Stimulated activated CD4-positive, alpha-beta T cell treated with anti-CD3 and anti-CD28 coated beads, Interleukin-12 subunit alpha, Interleukin-12 subunit beta, amount 100 ng/mL, for 4 hours (primary cell): Measurements from ENCODE around the gene GALNT16.

ENCODE experiments used
- DNase-seq: peaks from one replicate; pipeline ENCODE4 v3.0.0-alpha.2; 2020

The GALNT16 gene

DNA sequence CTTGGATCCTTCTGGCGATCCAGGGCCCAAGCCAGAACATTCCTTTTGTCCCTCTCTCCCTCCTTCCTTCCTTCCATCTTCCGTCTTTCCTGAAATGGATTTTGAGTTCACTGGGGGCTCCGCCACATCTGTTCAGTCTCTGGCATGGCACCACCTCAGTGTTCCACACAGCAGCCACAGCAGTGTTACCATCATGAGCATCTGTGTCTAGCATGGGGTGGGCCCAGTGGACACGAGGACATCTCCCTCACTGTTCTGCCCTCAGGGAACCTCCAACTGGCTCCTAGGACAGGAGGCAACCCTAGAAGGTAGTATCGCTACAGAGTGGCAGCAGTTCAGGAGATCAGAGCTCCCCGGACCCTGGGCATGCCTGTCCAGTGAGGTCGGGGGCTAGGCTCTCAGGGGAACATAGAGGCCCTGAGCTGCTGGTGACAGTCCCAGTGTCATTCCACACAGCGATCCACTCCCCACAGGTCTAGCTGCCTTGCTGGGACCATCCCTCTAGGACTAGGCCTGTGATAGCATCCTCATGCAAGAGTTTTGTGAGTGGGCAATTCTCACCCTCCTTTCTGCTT is 59.0 kb downstream of the GALNT16 start:
- no peak for DNase-seq

DNA sequence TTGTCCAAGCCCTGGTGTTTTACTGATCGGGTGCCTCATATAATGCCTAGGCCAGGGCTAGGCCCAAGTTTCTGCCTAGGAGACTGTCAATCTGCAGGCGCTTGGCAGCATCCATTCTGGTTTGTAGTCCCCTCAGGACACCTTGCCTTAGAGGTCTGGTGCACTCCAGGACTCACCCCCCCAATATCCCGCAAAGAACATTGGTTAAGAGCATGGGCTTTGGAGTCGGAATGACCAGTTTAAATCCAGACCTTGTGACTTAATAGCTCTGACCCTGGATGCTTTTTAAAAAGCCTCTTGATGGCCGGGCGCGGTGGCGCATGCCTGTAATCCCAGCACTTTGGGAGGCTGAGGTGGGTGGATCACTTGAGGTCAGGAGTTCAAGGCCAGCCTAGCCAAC is 60.0 kb downstream of the GALNT16 start:
- no peak for DNase-seq

DNA sequence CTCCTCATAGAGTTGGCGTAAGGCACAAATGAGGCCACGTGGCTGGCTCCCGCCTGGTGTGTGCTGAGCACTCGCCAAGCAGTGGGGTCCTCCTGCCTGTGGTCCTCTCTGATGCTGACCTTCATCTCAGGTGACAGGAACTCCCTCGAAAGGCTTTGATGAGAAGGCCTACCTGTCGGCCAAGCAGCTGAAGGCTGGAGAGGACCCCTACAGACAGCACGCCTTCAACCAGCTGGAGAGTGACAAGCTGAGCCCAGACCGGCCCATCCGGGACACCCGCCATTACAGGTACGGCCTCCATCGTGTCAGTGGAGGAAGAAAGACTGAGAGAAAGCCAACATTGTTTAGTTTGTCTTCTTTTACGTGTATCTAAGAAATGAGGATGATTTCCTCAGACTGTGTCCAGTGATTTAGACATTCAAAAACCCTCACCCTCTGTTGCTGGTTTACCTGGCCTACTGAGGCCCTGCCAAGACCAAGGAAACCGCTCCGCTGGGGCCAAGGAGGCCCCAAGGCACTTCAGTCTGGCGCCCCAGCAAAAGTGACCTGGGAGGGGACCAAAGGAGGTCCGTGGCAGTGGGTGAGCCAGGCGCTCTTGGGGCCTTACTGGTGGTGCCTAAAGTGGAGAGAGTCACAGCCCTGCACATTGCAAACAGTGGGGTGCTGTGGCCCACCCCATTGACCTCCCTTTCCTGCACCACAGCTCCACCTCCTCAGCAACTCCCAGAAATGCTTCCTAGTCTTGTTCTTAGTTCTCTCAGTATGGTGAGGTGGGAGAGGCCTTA is 60.8 kb downstream of the GALNT16 start:
- DNase-seq: no peak

DNA sequence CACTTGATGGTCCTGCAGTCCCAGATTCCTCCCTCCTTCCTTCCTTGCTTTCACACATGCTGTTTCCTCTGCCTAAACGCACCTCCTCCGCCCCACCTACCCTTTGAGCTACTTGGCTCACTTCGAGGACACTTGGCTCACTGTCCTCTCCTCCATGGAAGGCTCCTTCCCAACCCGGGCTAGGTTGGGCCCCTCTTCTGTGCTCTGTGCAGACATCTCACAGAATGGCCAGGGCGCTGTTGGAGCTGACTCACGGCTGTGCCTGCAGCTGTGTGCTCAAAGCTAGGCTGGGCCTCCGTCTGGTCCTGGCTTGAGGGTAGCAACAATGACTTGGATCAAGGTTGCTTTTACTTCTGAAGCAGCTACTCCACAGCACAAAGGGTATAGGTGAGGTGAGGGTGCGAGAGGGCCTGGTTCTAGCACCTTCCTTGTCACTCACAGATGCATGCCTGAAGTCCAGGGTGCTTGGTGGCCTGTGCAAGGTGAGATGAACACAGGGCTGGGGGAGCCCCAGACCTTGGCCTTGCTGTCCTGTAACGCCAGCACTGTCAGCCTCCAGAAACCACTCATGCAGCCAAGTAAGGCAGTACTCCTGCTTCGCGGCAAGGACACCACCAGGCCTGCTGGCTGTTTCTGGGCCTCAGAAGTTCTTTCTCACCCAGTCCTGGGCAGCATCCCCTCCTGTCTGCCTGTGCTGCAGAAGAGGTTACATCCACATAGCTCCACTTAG is 61.8 kb downstream of the GALNT16 start:
- DNase-seq: no peak

DNA sequence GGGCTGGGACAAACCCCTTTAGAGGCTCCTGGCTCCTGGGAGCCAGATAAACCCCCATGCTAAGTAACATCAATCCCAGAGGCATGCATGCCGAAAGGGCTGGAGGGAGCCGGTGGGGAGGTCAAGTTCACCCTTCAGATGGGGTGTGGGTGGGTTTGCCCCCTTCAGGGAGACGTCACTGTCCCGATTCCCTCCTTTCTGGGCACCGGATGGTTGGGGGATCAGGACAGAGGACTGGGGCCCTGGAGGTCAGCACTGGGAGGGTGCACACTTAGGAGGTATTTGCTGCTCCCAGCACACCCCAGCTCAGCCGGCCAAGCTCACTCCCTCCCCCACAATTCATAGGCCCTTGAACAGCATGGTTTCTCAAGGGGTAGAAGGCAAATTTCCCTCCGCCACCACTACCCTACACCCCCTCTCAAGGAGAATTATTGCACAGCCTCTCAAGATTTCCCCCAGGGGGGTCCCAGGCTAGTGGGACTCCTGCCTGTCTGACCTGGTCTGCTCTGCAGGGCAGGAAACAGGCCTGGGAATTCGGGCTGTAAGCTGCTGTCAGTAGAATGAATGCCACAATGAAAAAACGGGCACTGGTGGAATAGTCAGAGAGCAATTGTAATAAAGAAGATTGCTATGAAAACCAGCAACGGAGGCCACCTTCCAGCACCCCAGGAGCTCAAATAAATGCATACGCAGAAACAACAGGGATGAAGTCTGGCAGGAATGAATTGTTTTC is 63.5 kb downstream of the GALNT16 start:
- DNase-seq: no peak

DNA sequence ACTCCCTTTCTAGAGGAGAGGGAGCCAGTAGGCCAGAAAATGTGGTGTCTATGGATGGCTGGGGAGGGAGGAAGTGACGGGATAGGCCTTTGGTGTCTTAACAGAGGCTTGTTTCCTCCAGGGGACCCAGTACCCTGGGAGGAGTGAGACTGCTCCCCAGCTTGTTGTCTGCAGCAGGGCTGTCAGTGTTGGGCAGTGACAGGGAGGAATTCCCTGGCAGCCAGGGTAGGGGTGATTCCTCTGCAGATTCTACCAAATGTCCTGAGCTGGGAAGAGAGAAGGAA is 64.0 kb downstream of the GALNT16 start:
- no peak for DNase-seq

DNA sequence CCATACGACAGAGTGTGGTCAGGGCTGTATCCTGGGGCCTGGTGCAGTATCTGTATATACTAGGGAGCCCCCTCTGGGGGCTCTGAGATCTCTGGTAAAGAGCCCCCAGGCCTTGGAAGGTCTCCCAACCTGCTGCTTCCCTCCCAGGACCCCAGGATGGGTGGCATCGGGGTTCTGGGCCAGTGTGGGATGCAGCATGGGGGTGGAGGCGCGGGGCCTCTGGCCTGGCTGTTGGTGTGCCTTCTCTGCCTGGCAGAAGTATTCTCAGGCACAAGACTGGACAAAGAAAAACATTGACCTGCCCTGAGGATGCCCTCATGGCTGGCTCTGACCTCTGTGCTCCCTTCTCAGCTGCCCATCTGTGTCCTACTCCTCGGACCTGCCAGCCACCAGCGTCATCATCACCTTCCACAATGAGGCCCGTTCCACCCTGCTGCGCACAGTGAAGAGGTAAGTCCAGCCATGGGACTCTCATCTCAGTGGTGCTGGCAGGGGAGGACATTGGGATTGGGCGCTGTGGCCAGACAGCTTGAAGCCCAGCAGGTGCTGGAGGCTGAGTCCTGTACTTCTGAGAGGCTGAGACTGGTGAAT is 64.5 kb downstream of the GALNT16 start:
- DNase-seq: no peak

DNA sequence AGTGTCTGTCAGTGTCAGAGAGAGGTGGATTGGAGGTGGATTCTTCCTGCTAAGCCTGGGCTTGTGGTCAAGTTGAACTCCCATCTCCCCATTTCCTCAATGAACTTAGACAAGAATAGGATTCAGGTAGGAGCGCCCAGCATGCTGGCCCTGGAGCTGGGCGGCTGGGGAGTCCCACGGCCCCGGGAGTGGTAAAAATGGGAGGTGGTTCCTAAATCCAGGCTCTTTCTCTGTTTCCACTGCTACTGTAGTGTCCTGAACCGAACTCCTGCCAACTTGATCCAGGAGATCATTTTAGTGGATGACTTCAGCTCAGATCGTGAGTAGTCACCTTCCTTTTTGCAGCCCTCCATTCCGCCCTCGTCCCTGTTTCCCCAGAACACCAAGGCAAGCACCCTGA is 65.1 kb downstream of the GALNT16 start:
- no peak for DNase-seq

DNA sequence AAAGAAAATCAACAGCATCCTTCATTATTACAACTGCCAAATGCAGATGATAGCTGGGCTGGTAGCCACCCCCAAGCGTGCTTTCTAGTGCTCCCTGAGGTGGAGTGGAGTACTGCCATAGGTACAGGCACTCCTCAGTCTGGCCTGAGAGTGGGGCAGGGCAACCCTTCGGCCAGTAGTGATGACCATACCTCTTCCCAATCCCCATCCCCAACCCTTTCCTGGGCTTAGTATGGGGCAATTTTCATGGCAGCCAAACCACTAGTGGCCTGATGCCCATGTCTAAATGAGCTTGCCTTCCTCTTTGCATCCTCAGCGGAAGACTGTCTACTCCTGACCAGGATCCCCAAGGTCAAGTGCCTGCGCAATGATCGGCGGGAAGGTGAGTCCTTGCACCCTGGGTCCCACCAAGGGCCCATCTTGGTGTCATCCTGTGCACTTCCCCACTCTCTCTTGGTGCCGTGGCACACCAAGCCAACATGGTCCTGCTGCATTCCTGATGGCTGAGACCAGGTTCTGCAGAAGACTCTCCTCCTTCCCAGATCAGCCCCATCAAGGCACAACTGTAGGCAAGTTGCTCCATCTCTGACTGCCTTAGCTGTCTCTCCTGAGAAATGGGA is 65.8 kb downstream of the GALNT16 start:
- no peak for DNase-seq

DNA sequence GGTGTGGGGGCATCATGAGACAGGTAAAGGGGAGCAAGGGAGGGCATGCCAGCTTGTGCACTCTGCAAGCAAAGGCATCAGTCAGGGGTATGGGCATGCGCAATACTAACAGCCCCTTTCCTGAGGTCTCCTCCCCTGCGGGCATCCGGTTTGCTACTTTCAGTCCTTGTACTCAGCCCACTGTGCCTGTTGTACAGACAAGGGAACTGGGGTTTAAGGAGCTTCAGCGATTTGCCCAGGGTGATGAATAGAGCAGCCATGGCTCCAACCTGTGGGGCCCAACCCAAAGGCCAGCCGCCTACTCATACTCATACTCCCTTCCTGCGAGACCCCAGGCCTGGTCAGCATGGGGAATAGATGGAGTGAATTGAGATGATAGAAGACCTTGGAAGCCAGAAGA is 66.7 kb downstream of the GALNT16 start:
- no peak for DNase-seq

DNA sequence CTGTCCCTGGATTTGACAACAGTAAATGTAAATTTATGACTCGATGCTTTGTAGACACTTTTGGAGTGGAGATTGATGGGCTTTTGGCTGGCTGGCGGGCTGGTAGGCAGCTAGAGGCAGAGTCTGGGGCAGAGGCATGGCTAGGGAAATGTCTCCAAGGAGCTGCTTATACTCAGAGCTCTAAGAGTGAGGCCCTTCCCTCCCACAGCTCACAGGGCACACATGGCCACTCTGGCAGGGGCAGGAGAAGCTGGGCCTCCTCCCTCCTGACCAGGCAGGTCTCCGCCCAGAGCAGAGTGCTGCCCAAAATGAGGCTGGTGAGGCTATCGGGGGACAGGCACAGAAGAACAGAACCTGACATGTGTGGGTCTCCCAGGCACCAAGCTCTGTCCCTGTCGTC is 67.5 kb downstream of the GALNT16 start:
- DNase-seq: no peak

DNA sequence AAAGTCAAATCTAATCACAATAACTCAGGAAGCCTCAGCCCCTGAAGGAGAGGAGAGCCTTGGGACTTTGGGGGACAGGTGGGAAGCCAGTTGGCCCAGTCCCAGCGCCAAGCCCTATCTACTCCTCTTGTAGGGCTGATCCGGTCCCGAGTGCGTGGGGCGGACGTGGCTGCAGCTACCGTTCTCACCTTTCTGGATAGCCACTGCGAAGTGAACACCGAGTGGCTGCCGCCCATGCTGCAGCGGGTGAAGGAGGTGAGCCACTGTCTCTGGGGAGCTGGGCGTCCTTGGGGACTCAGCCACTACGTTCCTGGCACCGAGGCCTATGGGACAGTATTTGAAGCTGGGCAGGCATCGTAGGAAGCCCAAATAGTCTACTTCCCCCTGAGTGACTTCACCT is 68.4 kb downstream of the GALNT16 start:
- DNase-seq: no peak

DNA sequence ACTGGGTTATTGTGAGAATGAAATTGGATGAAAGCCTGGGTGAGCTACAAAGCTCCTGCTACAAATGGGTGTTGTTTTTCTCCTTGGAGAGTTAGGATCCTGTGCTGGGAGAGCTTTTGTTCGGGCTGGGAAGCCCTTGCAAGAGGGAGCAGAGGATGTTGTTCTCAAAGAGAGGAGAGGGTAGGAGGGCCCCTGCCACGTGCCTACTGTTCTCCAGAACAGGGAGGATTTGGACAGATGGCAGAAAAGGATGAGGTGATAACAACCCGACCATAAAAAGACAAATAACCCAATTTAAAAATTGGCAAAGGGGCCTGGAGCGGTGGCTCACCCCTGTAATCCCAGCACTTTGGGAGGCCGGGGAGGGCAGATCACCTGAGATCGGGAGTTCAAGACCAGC is 68.8 kb downstream of the GALNT16 start:
- no peak for DNase-seq

DNA sequence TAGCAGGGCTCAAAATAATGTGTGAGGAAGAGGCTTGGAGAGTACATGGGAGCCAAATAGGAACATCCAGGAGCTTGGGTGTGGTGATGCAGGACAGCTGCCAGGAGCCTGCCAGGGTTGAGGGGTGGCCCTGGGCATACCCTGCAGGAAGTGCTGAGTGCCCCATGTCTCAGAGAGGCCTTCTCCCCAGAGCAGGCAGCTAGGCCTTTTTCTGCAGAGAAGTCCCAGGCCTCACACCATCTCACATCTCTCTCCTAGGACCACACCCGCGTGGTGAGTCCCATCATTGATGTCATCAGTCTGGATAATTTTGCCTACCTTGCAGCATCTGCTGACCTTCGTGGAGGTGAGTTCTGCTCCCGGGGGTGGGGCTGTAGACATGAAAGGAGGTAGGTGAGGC is 71.2 kb downstream of the GALNT16 start:
- no peak for DNase-seq

DNA sequence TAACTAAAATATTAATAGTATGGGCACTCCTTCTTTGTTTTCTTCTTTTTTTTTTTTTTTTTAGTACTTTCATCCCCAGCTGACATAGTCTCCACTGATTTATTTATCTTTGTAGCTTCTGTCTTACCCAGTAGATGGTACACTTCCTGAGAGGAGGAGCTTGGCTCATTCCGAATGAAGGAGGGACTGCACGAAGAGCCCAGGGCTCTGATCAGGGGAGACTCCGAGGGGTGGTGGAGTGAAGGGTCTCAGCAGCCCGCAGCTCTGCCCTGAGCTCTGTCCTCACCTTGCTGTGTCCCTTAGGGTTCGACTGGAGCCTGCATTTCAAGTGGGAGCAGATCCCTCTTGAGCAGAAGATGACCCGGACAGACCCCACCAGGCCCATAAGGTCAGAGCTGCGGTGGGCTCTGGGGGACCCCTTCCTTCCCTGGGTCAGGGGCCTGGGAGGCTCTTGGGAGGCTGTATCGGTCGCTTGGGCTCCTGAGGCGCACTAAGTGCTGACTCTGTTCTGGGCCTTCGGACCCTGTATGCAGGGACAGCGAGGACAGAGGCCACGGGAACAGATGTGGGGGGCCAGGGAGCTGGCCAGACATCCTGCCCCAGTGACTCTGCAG is 72.9 kb downstream of the GALNT16 start:
- DNase-seq: no peak

DNA sequence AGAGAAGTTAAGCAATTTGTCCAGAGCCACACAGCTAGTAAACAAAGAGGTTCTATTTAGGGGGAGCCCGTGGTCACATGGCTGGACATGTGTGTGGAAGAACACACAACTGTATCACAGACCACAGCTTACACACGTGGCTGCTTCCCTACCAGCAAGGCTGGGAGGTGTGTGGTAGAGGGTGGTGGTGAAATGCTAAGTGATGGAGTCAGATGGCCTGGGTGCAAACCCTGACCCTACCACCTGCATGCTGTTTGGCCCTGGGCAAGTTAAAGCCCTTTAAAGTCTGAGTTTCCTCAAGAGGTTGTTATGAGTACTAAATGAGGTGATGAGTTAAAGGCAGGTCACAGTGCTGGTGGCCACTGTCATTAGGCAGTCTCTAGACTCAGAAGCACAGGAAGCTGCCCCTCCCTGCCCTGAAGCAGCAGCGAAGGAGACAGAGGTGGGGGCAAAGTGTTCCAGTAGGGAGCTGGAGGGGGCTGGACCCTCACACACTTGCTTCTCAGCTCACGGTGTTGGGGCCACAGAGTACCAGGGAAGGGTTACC is 73.9 kb downstream of the GALNT16 start:
- DNase-seq: no peak

DNA sequence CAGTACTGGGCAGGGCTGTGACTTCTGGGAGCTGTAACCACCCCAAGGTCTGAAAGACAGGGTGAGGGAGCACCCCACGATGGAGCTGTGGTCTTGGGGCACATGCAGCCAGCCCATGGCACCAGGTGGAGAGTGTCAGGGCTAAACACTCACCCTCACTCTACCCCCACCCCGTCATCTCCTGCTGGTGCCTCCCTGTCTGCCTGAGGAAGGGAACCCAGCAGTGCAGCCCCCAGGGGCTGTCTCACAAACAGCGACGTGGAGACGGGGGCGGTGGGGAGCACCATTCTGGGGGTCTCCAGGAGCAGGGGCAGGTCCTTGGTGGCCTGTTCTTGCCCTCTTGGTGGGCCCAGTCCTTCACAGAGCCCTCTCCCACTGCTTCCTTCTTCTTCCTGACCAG is 74.6 kb downstream of the GALNT16 start:
- no peak for DNase-seq

DNA sequence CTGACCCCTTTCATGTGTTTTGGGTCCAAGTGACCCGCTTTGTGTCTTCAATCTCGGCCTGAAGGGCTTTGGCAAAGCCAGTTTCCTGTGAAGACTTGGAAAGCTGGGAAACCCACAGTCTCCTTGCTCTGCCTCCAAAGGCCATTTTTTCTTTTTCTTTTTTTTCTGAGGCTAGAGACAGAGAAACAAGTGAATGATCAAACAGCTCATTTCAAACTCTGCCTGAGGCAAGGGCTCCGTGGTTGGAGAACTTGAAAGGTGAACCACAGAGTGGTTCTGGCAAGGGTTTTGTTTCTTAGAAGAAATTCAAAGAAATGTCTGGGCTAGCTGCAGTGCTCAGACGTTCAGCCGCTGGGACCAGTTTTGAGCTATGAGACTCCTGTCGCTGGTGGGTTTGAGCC is 75.4 kb downstream of the GALNT16 start:
- no peak for DNase-seq

DNA sequence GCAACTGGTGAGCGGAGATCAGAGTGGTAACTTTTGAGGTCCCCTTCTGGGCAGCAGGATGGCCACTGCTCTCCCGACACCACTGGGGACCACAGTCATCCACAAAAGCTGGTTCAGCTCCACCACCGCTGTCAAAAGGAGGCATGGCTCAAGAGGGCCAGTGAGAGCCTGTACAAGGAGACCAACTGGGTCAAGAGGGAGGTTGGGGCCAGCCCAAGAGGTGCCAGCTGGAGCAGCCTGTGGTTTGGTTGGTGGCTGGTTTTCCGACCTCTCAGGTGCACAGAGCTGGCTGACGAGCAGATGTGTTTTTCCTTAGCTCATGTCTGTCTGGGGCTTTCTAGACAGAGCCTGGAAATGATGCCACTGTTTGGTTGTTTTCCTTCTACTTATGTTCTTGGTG is 78.0 kb downstream of the GALNT16 start:
- no peak for DNase-seq

DNA sequence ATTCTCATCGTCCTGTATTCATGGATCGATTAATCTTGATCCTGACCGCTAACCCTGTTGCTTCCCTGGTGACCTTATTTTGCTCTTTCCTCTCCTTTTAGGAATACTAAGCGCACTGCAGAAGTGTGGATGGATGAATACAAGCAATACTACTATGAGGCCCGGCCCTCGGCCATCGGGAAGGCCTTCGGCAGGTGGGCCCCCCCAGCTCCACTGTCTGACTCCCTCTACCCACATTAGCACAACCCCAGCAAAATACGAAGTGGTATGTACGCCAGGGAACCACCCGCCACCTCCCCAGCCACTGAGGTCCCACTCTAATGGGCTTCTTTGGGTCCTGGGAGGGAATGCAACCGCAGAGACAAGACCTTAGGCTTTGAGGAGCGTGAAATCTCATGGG is 79.5 kb downstream of the GALNT16 start:
- no peak for DNase-seq

DNA sequence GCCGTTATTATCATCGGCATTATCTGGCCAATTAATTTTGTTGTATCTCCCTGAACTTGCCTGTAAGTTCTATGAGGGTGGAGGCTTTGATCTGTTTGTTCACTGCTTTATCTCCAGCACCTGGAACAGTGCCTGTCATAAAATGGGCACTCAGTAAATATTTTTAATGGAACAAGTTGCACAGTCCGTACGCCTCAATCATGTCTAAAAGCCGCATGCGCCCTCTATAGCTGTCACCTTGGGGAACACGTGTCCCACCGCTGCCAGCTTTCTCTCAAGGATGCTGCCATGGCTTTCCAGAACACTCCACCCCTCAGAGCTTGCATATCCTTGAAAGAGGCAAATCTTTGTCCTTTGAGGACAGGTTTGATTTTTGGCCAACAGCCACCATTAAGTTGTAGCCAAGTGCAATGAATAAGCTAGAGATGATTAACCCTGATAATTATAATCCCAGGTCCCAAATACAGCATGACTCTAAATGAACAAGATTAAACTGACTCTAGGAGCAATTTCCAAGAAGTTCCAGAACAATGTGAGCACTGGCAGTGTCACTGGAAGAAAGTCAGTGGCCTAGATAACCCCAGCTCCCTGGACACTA is 83.1 kb downstream of the GALNT16 start:
- DNase-seq: no peak

DNA sequence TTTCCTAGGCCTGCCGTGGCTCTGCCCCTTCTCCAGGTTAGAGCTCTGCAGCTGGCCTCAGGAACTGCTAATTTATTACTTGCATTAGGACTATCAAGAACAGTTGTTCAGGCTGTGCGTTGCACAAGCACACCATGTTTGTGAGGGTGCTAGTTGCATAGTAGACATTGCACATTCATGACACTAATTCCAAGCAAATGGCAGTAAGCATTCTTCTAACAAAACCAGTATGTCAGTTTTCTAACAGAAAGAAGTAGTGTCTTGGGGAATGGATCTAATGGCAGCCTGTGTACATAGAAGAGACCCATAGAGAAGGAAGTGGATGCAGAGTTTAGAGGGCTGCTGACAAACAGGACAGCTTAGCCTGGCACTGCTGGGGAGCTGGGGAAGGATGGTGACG is 84.2 kb downstream of the GALNT16 start:
- DNase-seq: no peak
